GM21723 (cell line): ENCODE data around the gene TFF1.

ENCODE experiments used
- ATAC-seq: cut with Tn5 transposase; IDR thresholded peaks from one replicate; pipeline ENCODE4 v1.9.1; 2021; ENCODE audit warnings: mild to moderate bottlenecking, moderate library complexity; ENCODE audit not compliant: unreplicated experiment

TFF1 gene

DNA sequence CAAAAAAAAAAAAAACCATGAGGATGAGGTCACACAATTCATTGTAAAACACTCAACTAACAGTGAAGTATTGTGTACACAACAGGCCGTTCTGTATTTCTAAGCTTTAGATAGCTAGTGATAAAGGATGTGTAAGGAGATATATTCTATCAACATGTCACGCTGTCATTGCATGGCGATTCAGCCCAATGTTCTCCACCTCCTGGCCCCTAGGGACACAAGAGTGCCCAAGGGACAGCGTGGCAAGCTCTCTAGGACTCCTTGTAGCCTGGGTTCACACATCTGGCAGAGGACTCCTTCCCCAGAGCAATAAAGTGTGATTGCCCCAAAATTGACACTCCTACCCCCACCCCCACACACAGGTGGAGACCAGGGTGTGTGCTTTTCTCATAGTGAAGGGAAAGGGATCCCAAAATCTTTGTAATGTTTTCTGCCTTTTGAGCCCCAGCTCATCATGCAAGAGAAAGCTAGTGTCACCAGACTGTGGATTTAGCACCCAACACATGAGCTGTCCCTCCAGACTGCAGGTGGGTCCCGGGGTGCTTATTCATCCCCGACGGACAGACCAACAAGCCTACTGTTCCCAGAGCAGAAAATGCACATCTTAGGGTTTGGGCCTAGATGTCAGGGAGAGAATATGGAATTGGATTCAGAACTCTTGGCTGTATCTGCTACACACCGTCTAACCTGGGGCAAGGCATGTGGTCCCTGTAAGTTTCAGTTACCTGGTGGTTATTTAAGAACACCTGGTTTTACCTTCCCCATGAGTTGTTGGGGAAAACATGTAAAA lies 18.0 kb upstream of the TFF1 start:
- ATAC-seq: no peak

DNA sequence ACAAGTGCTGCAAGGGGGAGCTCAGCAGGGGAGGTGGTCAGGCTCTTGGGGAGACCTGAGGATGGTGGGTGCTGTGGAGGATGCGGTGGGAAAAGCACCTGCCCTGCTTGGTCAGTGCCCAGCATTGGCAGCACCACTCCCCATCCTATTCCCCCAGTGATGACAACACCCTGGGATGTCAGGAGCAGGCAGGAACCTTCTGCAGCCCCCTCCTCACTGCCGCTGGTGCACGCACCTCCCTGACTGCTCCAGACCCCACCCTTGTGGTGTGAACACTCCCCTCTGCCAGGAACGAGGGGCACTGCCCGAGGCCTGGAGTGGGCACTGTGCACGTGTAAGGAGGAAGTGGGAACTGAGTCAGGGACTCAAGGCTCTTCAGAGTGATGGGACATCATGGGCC lies 17.0 kb upstream of the TFF1 start:
- ATAC-seq: no peak

DNA sequence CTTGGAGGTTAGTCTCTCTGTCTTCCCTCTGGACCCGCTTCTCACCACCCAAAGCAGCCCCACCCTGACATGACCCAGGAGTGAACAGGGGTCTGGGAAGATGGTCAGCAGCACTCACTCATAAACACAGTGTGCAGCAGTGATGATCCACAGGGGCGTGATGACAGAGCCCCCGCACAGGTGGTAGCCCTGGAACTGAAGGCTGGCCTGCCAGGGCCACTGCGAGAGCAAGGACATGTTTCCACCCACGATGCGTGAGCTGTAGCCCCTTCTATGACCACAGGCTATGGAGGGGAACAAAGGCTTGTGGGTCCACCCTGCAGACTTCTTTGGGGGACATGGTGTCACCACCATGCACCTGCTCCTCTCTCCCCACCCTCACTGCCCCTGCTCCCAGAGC lies 16.6 kb upstream of the TFF1 start:
- ATAC-seq: no peak

DNA sequence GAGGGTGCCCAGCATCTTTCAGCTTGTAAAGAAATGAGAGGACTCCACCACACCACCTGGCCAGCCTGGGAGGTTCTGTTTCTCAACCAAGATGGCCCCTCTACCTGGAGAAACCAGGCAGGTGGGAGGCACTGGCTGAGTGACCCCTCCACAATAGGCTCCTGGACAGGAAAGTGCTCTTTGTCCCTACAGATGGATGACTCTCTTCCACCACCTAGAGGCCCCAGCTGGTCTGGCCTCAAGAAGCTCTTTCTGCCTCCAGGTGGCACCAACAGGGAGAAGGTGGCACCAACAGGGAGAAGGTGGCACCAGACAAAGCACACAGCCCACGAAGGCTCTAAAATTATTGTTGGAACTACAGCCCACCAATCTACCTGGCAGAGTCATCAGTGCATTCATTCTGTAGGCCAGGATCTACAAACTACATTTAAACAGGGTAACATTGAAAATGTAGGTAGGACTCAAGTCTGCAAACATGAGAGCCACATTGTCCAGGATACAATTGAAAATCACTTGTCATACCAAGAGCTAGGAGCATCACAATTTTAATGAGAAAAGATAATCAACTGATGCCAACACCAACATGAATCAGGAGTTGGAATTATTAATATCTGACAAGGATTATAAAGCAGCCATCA lies 15.1 kb upstream of the TFF1 start:
- no peak for ATAC-seq

DNA sequence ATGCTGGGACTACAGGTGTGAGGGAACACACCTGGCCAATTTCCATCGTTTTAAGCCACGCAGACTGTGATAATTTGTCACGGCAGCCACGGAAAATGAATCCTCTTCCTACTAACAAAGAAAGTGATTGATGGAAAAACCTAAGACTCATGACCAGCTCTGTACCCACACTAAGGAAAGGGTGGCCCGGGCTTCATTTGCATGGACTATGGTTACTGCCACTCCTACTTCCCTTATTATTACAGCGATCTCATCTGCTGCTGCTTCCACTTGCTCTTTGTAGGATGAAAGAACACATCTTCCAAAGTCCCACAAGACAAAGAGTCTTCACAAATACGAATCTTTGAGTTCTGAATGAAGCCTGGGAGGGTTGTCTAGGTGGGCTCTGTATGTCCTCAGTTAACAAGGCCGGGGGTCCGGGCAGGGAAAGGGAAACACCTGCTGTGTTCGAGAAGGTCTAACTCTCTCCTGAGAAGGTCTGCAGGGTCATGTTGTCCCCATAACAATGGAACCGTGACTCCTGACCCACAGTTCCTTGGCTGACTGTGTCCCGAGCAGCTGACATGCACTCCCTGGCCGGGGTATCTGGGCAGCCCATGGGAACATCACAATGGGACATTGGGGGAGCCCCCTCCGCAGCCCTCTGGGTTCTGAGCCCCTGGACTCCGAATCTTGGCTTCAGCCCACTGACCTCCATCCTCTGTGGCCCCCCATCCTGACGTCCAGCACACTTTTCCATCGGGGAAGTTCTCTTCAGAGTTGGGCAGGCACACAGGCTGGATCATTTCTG lies 13.3 kb upstream of the TFF1 start:
- ATAC-seq: no peak

DNA sequence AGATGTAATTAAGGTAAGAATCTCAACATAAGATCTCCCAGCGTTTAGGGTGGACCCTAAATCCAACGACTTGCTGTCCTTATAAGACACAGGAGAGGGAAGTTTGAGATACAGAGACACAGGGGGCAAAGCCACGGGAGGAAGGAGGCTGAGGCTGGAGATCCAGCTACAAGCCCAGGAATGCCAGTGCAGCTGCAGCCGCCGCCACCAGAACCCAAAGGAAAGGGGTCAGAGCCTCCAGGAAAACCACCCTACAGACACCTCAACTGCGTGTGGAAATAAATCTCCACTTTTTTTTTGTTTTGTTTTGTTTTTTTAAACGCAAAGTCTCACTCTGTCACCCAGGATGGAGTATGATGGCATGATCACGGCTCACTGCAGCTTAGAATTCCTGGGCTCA lies 12.1 kb upstream of the TFF1 start:
- ATAC-seq: no peak

DNA sequence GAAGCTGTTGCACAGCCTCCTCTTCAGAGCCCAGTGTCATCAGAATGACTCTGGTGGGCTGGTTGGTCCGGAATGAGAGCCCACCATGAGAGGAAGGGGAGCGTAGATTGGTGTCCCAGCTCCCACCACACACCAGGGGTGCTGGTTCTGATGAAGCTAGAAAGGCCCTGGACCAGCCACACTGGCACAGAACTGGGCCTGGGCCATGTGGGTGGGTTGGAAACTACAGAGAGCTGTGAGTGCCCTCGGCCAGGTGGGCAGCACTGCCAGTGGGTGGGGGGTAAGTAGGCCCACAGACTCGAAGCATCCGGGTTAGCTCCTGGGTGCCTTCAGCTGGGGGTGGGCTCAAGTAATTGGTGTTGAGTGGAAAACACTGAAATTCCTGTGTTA lies 11.6 kb upstream of the TFF1 start:
- no peak for ATAC-seq

DNA sequence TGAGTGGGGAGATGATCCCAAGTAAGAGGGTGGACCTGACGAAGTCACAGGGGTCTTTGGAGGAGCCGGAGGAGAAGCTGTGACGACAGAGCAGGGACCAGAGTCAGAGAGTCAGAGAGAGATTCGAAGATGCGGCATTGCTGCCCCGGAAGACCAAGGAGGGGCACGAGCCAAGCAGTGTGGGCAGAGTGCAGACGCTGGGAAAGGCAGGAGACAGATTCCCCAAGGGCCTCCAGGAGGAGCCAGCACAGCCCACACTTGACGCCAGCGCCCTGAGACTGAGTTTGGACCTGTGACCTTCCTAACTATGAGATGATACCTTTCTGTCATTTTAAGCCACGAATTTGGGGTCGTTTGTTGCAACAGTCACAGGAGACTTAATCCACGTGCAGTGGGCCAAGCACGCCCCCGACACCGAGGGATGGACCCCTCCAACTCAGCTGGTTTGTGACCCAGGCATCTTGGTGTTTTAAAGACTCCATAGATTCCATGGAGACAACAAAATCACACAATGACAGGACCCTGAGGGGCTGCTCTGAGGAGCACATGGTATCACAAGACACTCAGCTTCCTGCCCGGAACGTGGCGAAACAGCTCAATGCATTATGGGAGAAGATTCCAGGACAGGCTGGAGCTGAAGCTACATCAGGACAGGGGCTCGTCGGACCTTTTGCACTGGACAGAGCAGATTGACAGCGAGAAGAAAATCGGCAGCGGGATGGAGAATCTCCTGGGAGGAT lies 11.0 kb upstream of the TFF1 start:
- no peak for ATAC-seq

DNA sequence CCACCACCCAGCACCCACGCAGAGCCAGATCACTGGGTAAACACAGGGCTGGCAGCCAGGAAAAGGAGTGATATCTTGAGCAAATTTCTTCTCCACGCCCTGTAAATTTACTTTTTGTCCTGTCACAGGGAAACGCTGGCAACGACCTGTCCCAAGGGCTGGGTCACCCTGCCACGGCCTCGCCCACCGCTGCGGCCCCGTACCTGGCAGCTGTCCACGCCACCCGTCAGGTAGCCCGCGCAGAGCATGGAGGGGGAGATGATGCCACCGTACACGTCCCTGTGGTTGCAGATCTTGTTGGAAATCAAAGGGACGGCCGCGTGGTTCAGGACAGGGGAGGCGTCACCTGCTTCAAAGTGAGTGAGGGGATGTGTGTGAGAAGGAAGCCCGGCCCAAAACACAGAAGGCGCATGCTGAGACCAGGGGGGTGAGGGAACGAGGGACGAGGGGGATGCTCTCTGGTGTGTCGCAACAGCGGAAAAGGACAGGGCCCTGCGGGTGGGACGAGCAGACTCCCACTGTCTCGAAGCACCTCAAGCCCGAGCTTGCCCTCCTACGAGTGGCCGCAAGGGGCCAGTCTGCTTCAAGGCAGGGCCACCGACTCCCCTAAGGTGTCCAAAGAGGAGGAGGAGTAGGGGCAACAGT lies 10.1 kb upstream of the TFF1 start:
- ATAC-seq: no peak

DNA sequence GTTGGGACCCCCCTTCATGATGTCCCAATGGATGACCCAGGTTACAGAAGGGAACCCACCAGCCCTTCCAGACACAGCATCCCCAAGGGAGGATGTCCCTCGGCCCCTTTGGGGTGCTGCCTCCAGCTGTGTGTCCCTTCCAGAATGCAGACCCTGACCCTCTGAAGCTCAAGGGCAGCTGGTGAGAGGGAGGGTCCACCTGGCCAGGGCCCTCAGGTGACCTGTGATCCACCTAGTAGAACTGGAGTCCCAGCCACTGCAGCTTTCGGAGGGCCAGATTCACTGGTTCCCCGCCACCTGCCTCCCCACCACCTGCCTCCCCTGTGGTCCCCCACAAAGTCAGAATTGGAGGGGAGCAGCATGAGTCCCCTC lies 9.6 kb upstream of the TFF1 start:
- ATAC-seq: no peak

DNA sequence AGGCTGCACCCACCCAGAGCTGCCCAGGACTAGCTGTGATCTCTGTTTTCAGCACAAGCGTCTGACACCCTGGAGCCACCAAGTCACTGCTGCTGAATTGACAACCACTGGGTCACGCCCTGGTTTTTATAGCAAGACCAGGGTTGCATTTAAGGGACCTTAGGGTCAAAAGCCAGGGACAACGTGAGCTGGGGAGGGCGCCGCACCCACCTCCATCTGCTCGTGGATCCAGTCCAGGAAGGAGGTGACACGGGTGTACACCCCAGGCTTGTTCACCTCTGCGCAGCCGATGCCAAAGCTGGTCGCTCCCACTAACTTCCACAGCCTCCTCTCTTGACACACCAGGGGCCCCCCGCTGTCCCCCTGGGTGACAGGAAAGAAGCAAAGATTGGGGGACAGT lies 9.2 kb upstream of the TFF1 start:
- ATAC-seq: no peak

DNA sequence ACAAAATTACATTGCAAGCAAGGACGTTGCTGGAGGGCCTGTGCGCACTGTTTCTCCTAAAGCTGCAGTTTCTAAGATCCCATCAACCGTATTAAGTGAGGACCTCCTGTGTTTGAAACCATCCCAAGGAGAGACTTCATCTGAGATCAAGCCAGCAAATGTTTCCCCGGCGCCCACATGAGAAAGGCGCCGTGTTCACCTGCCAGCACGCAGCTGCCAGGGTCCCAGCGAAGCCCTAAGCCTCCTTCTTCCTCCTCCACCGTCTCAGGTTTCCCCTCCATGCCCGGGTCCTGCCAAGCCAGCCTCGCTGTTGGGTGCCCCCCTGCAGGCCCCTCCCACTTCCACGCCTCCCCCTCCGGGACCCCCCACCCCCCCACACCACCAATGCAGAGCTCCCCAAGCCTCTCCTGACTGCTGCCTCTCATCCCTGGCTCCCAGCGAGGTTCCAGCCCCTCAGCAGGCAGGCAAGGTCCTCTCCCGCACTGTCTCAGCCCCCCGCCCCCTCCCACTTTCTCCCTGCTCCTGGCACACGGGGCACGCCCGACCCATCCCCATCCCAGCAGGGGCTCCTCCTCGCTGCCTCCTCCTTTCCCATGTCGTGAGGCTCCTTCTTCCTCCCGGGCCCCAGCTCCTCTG lies 8.6 kb upstream of the TFF1 start:
- ATAC-seq: no peak

DNA sequence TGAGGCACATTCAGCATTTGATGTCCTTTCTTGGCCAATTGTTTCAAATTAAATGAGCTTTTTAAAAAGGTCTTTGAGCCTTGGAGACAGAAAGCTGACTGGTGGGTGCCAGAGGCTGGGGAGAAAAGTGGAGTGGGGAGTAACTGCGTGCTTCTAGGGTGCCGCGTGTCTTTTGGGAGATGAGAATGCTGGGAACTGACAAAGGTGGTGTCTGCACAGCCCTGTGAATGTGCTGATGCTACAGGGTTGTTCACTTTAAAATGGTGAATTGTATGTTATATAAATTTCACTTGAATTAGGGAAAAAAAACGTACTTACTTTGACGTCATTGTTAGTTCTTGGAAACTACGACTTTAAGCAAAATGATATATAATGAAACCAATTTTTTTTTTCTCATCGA lies 8.1 kb upstream of the TFF1 start:
- no peak for ATAC-seq

DNA sequence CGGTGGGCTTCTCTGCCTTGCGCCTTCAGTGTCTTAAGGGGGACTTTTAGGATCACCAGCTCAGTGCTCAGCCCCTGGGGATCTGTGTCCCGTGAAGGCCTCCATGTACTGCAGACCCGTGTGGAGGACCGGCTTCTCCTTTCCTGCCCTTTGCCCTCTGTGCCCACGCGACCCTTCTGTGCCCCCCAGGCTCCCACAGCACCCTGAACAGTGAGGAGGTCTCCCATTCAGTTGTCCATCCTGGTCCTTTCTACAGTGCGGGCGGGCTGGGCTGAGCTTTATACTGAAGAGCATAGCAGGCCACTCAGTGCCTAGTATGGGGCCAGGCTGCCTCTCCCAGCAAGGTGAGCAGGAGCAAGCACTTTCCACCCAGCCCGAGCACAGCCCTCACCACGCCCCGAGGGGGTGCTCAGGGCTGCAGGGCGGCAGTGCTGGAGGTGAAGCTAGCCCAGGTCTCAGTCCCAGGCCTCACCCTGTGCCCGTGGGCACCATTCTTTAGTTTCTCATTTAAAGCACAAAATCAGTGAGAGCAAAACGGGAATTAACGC lies 7.6 kb upstream of the TFF1 start:
- no peak for ATAC-seq

DNA sequence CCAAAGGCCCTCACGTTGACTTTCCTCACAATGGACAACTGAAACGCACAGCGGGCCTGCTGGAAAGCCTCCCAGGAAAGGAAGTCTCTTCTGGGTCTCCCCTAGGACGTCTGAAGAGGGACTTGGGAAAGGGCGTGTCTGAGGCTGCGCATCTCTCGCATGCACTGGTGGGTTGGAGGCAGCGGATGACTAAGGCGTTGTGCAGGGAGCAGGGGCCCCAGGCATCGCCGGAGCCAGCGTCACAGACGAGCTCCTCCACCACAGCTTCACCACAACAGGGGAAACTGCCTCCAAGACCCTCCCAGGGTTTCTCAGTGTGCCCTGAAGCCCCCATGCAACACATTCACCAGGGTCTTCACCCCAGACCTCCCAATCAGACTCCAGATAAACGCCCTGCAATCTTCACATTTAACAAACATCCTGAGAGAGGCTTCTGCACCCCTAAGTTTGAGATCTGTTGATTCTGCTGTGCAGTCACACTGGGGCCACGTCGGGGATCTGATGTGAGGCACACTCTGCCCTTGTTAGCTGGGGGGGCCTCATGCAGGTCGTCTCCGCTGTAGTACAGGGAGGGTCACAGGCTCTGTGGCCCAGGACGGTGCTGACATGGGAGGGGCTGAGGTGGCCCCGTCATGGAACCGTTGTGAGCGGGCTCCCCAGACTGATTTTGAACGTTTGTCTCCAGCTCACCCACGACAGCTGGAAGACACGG lies 7.0 kb upstream of the TFF1 start:
- no peak for ATAC-seq

DNA sequence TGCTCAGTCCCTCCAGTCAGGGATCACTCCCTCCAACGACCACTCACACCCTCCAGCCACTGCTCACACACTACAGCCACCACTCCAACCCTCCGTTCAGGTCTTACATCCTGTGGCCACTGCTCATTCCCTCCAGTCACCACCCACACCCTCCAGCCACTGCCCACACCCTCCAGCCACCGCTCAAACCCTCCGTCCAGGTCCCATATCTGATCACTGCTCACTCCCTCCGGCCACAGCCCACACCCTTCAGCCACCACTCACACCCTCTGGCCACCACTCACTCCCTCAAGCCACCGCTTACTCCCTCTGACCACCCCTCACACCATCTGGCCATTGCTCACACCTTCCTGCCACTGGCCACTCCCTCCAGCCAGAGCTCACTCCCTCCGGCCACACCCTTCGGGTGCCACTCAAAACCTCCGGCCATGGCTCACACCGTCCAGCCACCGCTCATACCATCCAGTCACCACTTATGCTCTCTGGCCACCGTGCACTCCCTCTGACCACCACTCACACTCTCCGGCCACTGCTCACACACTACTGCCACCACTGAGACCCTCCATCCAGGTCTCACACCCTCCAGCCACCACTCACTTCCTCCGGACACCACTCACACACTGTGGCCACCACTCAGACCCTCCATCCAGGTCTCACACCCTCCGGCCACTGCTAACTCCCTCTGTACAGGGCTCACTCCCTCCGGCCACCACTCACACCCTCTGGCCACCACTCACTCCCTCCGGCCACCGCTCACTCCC lies 4.7 kb upstream of the TFF1 start:
- no peak for ATAC-seq

DNA sequence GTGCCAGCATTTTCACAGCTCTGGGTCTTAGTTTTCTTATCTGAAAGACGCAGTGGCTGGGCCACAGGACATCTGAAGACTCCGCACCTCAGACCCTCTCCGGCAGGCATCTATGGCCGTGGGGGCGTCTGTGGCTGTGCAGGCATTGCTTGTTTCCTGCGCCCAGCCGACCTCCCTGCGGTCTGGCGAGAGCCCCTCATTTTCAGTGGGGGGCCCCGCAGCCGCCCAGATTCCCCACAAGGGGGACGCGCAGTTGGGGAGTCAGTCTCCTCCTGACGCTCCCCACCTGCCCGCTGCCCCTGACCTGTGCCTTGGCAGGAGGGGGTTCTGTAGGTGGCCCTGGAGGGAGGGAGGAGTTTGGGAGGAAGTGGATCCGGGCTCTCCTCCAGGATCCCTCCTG lies 3.5 kb upstream of the TFF1 start:
- ATAC-seq: no peak

DNA sequence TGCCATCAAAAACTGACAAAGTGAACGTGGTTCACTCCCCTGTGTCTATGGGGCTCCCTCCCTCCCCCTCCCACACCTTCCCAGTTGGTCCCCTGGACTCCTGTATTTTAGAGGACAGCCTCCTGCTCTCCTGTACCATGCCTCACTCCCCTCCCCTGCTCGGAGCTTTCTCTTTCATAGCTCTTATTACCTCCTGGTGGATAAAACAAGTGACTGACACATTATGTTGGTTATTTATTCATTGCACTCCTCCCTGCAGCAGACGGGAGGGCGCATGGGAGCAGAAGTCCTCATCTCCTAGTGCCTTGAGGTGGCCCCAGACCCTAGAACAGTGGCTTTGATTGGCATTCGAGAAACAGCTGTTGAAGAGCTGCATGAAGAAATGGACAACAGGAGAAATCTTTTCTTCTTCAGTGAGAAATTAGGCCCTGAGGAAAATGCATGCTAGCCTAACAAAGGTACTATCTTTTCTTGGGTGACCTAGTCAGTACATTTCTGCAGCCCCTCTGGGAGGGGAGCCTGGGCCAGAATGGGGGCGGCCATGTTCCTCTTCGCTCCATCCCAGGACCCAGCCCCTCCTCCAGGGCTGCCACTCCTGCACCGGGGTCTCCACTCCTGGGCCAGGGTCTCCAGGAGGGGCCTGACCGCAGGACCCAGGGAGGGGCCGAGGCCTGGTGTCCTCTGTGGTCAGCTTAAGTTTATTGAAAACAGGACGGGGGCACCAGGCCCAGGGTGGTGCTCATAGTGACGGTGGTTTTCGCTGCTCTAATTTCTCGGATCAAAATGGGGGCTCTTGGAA lies 1.2 kb upstream of the TFF1 start:
- ATAC-seq: no peak
